ENCODE measurements around the gene OTOS.

DNA sequence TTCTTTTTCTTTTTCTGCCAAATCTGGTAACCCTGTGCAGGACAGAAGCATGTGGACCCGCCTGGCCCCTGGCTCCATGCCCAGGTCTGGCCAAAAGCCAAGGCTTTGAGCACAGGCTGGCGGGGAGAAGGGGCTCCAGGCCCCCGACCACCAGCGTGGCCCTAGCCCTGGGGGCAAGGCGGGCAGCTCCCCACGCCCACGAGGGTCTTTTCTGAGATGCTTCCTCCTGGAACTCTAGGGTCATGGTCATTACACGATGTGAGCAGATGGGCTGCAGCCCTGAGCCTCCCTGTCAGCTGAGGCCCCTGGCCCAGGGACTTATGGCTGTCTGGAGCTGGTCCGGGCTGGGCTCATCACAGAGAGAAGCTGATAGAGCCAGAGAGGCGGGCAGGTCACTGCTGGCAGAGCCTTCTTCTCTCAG lies 5.7 kb upstream of the OTOS start:
- TF ChIP-seq NFE2L2 (IDR thresholded peaks at IDR 0.05; ENCODE audit: low read depth, low read length) (no peak), MAZ (IDR thresholded peaks at IDR 0.05; ENCODE audit: borderline replicate concordance, low read depth, low read length) (no peak), FOS (IDR thresholded peaks at IDR 0.05; ENCODE audit: low read depth, low read length) (no peak), POLR2A (IDR thresholded peaks at IDR 0.05; ENCODE audit: low read depth, low read length) (no peak), MAFK (IDR thresholded peaks at IDR 0.05; ENCODE audit: low read depth, low read length) (no peak), CHD1 (IDR thresholded peaks at IDR 0.05; ENCODE audit: low read depth, low read length) (no peak), RAD21 (IDR thresholded peaks at IDR 0.05; ENCODE audit: low read length) (no peak), SMC3 (IDR thresholded peaks at IDR 0.05; ENCODE audit: low read depth, low read length) (no peak), CEBPB (IDR thresholded peaks at IDR 0.05; ENCODE audit: low read depth, low read length) (no peak)
- TF ChIP-seq, protein P1, sequence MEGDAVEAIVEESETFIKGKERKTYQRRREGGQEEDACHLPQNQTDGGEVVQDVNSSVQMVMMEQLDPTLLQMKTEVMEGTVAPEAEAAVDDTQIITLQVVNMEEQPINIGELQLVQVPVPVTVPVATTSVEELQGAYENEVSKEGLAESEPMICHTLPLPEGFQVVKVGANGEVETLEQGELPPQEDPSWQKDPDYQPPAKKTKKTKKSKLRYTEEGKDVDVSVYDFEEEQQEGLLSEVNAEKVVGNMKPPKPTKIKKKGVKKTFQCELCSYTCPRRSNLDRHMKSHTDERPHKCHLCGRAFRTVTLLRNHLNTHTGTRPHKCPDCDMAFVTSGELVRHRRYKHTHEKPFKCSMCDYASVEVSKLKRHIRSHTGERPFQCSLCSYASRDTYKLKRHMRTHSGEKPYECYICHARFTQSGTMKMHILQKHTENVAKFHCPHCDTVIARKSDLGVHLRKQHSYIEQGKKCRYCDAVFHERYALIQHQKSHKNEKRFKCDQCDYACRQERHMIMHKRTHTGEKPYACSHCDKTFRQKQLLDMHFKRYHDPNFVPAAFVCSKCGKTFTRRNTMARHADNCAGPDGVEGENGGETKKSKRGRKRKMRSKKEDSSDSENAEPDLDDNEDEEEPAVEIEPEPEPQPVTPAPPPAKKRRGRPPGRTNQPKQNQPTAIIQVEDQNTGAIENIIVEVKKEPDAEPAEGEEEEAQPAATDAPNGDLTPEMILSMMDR (conservative IDR thresholded peaks at IDR 0.05; ENCODE audit: low read depth, low read length), result no peak

Data from IMR-90 (cell line).